KOPT-K1 (cell line): ENCODE measurements around the gene ANKS1A.

Experiments used
- H3K27ac ChIP-seq: fragments of 200-600 bp; sonication (generic); 2 replicates; pipeline ENCODE4 v1.5.1; 2016; ENCODE audit warnings: antibody characterized with exemption, mild to moderate bottlenecking, low read depth, low read length; ENCODE audit not compliant: poor library complexity, severe bottlenecking
- H3K36me3 ChIP-seq: fragments of 200-600 bp; sonication (generic); 2 replicates; pipeline ENCODE4 v1.5.1; 2017; ENCODE audit warnings: antibody characterized with exemption, mild to moderate bottlenecking, low read length, moderate library complexity; ENCODE audit not compliant: insufficient read depth
- H3K9me3 ChIP-seq: fragments of 200-600 bp; sonication (generic); 2 replicates; pipeline ENCODE4 v1.5.1; 2017; ENCODE audit warnings: antibody characterized with exemption, low read length, mild to moderate bottlenecking; ENCODE audit not compliant: insufficient read depth, poor library complexity, severe bottlenecking

The ANKS1A gene

DNA sequence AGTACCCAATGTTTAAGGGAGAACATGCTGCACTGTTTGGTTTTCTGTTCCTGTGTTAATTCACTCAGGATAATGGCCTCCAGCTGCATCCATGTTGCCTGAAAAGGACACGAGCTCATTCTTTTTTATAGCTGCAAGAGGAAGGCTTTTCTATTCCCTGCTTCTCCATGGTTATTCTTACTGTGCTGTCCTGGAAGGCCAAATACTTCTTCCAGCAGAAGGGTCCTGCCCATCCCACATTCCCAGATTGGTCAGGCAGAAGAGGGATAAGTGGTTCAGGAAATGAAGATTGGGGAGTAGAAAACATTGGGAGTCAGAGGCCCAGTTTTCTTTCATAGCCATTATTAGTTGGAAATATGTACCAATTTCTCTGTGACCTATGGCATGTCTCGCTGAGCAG is 129.7 kb downstream of the ANKS1A start:
- Histone ChIP-seq H3K9me3 (no peaks in the 10 kb centered on the region), H3K27ac (no peak overlapping the region), H3K36me3 (peaks cover 8% of the 10 kb centered on the region; the same call in 1 of the 2 replicates)

DNA sequence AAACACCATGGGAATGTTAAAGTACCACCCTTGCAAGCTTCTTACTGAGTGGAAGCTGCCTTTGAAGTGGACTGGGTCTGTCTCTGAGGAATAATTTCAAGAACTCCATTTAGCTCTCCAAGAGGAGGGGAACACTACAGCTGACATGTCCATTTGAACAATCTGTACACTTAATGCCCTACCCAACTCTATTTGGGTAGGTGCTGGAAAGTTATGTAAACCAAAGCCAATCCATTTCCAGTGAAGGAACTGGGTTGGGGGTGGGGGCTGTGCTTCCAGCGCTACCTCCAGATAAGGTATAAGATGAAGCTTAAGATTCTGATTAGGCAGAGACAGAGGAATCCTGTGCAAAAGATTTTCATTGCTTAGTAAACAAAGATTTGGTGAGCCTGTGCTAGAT is 130.1 kb downstream of the ANKS1A start:
- Histone ChIP-seq H3K27ac (no peak overlapping the region), H3K9me3 (no peaks in the 10 kb centered on the region), H3K36me3 (peaks cover 8% of the 10 kb centered on the region; the same call in 1 of the 2 replicates)

DNA sequence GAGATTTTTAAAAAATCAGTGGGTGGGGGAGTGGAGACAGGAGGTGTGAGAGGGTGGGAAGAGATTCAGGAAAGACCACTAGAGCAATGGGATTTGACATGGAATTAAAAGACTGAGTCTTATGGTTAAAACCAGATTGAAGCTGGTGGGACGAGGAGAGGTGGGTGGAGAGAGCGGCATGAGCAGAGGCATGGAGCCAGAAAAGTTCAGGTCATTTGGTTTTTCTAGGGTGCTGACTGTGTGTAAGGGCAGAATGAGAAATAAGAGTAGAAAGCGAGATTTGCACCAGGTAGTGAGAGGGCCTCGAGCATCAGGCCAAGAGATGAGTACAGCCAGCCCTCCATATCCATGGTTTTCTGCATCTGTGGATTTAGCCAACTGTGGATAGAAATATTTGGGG is 130.8 kb downstream of the ANKS1A start:
- H3K27ac ChIP-seq = no peak overlapping the region
- no peaks in the 10 kb centered on the region for H3K9me3 ChIP-seq
- H3K36me3 ChIP-seq = peaks cover 8% of the 10 kb centered on the region; the same call in 1 of the 2 replicates

DNA sequence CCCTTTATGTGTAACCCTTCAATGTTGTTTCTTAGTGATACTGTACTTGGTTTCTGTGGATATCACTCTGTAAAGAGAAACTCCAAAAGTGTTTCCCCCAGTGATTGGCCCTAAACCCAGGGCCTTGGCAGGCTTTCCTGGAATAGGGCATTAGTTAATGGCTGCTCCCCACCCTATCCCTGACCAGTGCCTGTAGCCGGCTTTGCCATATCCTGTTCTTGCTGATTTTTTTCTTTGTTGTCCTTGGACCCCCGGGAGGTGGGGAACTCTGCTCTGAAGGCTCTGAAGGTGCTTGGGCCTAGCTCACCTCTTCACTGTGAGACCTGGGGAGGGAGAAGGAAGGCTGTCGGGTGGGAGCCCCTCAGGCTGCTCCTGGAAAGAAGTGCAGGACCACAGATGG is 131.9 kb downstream of the ANKS1A start:
- no peak overlapping the region for H3K27ac ChIP-seq
- H3K9me3 ChIP-seq = no peaks in the 10 kb centered on the region
- H3K36me3 ChIP-seq = peaks cover 8% of the 10 kb centered on the region; the same call in 1 of the 2 replicates

DNA sequence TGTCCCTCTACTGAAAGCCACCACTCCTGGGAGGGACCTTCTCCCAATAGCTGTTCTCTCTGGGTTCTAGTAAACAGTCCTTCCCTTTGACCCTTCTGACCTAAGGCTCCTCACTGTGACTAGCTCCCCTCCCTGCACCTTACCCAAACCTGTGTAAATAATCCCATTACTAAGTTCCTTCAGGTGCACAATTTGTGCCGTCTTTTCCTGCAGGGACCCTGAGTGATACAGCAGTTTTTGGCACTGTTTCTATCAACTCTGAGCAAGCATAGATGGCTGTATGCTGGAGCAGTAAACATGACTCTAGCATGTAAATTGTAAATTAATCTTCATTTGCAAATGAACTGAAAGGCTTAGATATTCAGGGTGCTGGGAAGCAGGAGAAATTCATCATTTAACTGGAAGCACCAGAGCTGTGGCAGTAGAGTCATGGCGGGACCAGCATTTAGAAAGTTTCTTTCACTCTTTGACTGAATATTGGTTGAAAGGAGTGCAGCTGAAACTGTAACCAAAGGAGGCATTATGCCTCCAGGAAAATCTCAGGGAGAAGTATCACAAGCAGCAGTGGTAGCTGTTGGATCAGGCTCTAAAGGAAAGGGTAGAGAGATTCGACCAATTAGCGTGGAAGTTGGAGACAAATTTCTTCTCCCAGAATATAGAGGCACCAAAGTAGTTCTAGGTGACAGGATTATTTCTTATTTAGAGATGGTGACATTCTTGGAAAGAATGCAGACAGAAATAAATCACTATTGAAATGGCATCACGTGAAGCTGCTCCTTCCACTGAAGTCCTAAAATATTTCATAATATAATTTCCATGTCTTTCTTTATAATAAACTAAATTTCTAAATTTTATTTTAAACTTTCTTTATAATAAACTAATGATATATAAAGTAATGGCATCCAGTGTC is 134.3 kb downstream of the ANKS1A start:
- Histone ChIP-seq H3K36me3 (no peaks in the 10 kb centered on the region), H3K27ac (no peak overlapping the region), H3K9me3 (no peaks in the 10 kb centered on the region)

DNA sequence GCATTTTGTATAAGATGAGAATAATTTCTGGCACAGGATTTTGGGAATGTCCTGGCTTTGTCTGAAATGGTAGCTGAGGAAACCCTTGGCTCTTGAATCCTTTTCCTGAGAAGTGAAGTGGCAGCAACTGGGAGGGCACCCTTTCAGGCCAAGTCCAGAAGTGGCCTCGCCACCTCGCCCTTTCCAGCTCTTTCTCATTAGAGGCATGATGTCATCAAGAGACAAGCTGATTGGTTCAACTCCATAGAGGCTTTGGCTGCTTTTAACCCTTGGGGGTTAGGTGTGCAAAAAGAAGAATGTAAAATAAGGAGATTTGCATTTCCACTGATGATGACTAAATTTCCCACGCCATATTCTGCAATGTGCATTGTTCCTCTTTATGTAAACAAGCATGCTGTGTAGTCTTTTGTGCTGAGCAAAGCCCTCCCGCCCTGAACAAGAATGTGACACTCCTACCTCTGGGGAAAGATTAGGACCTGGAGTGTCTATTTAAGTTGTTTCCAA is 135.5 kb downstream of the ANKS1A start:
- no peaks in the 10 kb centered on the region for H3K9me3 ChIP-seq
- no peak overlapping the region for H3K27ac ChIP-seq
- H3K36me3 ChIP-seq = no peaks in the 10 kb centered on the region

DNA sequence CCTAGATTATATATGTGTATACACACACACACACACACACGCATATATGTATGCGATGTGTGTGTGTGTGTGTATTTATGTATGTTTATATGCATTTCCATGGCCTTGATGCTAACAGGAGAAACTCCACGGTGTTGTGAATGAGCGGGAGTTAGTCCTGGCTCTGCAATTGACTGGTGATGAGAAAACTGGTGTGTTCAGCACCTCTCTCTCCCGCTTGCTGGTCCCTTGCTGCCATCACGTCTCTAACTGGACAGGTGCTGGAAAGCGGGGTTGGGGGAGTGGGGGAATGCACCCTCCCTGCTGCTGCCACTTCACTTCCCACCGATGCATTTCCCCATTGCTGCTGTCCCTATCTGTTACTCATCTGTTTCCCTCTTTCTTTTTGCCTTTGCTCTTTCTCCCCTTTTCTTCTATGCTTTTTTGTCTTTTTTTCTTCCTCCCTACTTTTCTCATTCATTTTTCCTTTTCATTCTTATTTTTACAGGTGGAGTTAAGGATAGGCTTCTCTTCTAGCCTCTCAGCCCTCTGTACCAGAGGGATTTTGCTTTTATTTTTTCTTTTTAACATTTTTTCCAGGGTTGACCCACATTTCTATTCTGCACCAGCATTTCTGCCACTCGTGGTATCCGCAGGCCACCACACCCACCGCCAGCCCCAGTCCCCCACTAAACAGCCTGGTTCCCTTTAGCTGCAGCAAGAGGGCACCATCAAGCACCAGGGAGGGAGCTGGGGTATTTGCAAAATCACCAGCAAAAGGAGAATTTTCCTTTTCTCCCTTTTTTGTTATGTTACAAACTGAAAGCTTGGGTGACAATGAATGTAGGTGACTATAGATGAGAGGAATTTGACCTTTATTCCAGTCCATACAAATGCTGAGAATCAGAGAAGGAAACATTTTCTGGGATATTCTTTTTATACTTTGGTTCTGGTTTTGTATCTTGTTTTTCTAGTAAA is 136.5 kb downstream of the ANKS1A start:
- Histone ChIP-seq H3K9me3 (no peaks in the 10 kb centered on the region), H3K36me3 (no peaks in the 10 kb centered on the region), H3K27ac (no peak overlapping the region)

DNA sequence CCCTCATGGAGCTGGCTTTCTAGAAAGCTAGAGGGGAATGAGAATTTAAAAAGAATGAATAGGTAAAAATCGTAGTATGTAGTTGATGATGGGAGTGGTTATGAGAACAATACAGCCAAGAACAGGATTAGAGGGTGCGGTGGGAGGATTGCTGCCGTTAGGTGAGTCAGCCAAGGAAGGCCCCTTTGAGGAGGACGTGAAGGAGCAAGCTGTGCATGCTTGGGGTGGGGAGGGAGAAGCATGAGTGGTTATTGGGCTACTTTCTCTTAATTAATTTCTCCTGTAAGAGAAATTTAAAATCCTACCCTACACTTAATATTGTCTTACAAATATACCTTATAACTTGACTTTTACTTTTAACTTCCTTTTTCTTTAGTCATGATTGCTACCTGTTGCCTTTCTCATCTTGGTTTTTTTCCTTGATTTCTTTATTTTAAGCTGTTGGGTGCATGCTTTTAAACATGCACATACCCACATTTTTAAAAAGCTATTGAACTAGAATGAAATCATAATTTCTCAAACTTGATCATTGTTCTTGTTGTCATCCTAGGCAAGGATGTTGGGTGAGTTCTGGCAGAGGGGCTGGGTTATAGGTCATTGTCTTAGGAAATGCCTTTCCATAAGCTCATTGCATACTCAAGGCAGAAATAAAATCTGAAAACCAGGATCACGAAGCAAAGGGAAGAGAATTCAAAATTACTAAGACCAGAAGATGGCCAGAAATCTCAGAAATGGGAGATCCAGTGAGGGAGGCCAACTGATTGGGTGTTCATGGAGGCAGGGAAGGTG is 137.6 kb downstream of the ANKS1A start:
- Histone ChIP-seq H3K36me3 (no peaks in the 10 kb centered on the region), H3K27ac (no peak overlapping the region), H3K9me3 (no peaks in the 10 kb centered on the region)

DNA sequence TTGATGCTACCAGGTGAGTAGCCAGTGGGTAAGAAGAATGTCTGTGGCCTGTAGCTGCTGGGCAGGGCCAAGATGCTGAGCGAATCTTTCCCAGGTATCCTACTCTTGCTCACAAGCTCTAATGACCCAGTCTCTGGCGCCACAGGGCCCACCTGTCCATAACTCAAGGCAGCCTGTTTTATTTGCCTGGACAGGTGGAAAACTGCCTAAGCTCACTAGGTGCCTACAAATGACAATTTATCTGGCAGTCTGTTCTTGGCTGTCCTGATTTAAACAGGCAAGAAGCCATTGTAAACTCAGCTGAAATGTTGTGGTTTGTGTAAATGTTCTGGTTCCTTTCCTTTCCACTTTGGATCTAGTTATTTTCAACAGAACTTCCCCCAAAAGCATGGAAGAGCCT is 138.8 kb downstream of the ANKS1A start:
- H3K27ac ChIP-seq = no peak overlapping the region
- no peaks in the 10 kb centered on the region for H3K9me3 ChIP-seq
- no peaks in the 10 kb centered on the region for H3K36me3 ChIP-seq

DNA sequence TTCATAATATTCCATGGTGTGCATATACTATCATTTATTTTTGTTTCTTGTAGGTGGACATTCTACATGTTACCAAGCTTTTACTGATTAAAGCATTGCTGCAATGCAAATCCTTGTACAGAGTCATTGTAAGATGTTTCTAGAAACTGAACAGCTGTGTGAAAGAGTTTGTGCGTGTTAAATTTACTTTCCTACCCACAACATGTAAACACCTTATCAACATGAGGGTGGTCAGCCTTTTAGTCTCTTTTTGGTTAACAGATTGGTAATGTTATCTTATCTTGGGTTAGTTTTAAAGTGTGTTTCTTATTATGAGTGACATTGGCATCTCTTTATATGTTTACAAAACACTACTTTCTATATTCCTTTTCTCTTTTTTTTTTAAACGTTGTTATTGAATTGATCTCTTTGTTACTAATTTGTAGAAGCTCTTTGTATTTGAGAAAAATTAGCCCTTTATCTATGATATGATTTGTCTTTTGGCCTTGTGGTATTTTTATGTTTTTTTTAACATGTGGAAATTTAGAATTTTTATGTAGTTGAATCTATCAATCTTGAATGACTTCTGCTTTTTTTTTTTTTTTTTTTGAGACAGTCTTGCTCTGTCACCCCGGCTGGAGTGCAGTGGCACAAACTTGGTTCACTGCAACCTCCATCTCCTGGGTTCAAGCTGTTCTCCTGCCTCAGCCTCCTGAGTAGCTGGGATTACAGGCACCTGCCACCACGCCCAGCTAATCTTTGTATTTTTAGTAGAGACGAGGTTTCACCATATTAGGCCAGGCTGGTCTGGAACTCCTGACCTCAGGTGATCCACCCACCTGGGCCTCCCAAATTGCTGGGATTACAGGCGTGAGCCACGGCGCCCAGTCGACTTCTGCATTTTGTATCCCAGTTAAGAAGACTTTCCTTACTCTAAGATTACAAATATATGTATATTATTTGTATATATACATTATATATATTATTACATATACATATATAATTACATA is 140.0 kb downstream of the ANKS1A start:
- Histone ChIP-seq H3K36me3 (no peaks in the 10 kb centered on the region), H3K9me3 (no peaks in the 10 kb centered on the region), H3K27ac (no peak overlapping the region)

DNA sequence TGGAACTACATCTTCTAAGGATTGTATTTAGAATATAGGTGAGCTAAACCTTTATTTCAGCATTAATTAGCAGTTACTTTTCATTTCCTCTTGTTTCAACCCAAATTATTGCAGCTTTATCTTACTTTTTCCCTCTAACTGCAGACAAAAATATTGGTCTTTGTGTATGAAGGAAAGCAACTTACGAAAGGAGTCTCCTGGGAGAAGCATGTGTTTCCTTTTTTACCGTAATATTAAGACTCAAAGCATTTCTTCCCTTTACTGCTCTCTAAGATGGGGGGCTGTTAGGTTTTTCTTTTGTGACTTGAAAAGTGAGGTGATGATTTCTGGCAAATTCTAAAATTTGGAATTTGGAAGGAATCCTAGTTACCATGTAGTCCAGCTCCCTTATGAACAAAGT is 141.0 kb downstream of the ANKS1A start:
- Histone ChIP-seq H3K9me3 (no peaks in the 10 kb centered on the region), H3K36me3 (no peaks in the 10 kb centered on the region), H3K27ac (no peak overlapping the region)

DNA sequence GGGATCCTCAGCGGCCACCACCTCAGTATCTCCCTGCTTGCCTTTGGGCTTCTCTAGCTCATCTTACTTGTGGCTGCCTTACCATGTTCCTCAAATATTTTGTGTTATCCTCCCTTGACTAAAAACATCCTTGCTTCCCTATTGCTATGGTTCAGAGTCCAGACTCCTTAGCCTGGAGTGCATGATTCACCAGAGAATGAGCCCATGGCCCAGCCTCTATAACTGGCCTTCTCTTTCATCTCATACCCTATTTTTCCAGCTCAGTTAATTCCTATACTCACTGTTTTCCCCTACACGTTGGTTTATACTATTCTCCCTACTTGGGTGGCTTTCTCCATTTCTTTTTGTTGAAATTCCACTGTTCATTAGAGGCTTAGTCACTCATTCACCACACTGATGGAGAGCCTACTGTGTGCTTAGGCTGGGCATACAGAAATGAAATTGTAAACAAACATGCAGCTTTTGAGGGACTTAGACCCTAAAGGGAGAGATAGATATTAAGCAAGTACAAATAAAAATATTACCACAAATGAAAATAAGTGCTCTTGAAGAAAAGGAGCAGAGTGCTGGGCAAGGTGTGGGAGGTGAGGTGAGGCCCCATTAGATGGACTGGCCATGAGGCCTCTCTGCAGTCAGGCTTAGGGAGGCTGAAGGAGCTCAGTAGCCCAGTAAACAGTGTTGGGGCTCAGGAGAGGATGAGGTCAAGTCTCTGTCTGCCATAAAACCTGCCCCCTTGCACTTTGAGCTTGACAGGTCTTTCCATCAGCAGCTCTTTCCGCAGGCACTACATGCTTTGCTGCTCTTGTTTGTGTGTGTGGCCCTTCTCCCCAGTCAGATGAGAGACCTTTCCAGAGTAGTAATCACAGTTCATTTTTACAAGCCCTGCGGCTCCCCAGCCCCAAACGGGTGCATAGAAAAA is 142.8 kb downstream of the ANKS1A start:
- Histone ChIP-seq H3K27ac (no peak overlapping the region), H3K9me3 (no peaks in the 10 kb centered on the region), H3K36me3 (no peaks in the 10 kb centered on the region)

DNA sequence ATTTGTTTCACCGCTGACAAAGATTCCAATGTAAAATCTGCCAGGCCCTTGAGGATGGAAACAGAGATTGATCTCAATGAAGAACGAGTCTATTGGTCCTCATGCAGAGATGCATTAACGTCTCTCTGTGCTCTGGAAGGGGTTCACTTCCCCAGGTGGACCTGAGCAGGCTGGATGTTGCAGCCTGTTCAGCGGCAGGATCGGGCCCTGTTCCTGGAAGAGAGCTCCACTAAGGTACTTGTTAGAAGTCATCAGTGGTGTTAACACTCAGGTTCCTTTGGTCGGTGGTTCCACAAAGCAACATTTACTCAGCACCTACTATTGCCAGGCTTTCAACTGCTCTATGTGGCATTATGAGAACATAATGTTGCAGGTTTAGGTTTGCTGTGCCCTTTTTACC is 144.6 kb downstream of the ANKS1A start:
- Histone ChIP-seq H3K36me3 (no peaks in the 10 kb centered on the region), H3K9me3 (no peaks in the 10 kb centered on the region), H3K27ac (no peak overlapping the region)
